Umbilical cord (tissue), 2 donors: ENCODE data around the gene FSTL3. TPM values are rescaled to one million over a fixed set of nuclear protein-coding genes. Genes with fewer than 3 reads are reported as not detected.

Experiments
- DNase-seq: peaks from one replicate; pipeline ENCODE4 v3.0.0-alpha.2; 2015; ENCODE audit warnings: low spot score
- total RNA-seq: library from RNA; depleted of rRNA; stranded (reverse); fragments of >200 nt; gene quantifications from one replicate; pipeline ENCODE4 v1.2.3, GENCODE V29; 2014; ENCODE audit warnings: low replicate concordance; ENCODE audit not compliant: insufficient read depth

The FSTL3 gene
- total RNA-seq, 1 donor from 2014 or later, result 326 TPM

GRCh38 chr19:732148-733069, 56.2 kb downstream of the FSTL3 start:
- no peak for DNase-seq

Other genes with a start within 250 kb of the FSTL3 start
- gene SHC2, start 215.4 kb upstream of the FSTL3 start, total RNA-seq, result 11.1 TPM
- 1.7 TPM for gene MADCAM1, start 179.9 kb upstream of the FSTL3 start, total RNA-seq
- gene TPGS1, start 168.9 kb upstream of the FSTL3 start, total RNA-seq, result 30.1 TPM
- gene CDC34, start 144.6 kb upstream of the FSTL3 start, total RNA-seq, result 74.9 TPM
- not detected for gene GZMM, start 132.3 kb upstream of the FSTL3 start, total RNA-seq
- gene BSG, start 103.8 kb upstream of the FSTL3 start, total RNA-seq, result 234 TPM
- 2.4 TPM for gene HCN2, start 86.5 kb upstream of the FSTL3 start, total RNA-seq
- gene POLRMT, start 42.9 kb upstream of the FSTL3 start, total RNA-seq, result 11.8 TPM
- 0.24 TPM for gene FGF22, start 36.5 kb upstream of the FSTL3 start, total RNA-seq
- 1.7 TPM for gene RNF126, start 13.2 kb upstream of the FSTL3 start, total RNA-seq
- not detected for gene PRSS57, start 19.1 kb downstream of the FSTL3 start, total RNA-seq
- 30.6 TPM for gene PALM, start 32.5 kb downstream of the FSTL3 start, total RNA-seq
- 5.8 TPM for gene MISP, start 74.7 kb downstream of the FSTL3 start, total RNA-seq
- 82.8 TPM for gene PTBP1, start 121.1 kb downstream of the FSTL3 start, total RNA-seq
- gene PLPPR3, start 145.6 kb downstream of the FSTL3 start, total RNA-seq, result not detected
- gene AZU1, start 151.4 kb downstream of the FSTL3 start, total RNA-seq, result not detected
- not detected for gene PRTN3, start 164.6 kb downstream of the FSTL3 start, total RNA-seq
- not detected for gene ELANE, start 175.9 kb downstream of the FSTL3 start, total RNA-seq
- 35.2 TPM for gene CFD, start 183.3 kb downstream of the FSTL3 start, total RNA-seq
- 36.1 TPM for gene MED16, start 216.8 kb downstream of the FSTL3 start, total RNA-seq
- gene RNU6-9, start 217.1 kb downstream of the FSTL3 start, total RNA-seq, result not detected
- 44.3 TPM for gene R3HDM4, start 236.8 kb downstream of the FSTL3 start, total RNA-seq
- not detected for gene KISS1R, start 240.9 kb downstream of the FSTL3 start, total RNA-seq
- 37.1 TPM for gene ARID3A, start 249.6 kb downstream of the FSTL3 start, total RNA-seq